ENCODE measurements around the gene OSR1. TPM values are rescaled to one million over a fixed set of nuclear protein-coding genes. Genes with fewer than 3 reads are reported as not detected.
A peak's percentile ranks its signal among the peaks of the same experiment; 100 is the strongest.

Gene OSR1
- total and polyA plus RNA-seq, 9 of the 15 experiments (the other 6 are each of a cell fraction or from before 2014, with no cell fraction given) = not detected

GRCh38 chr2:19347619-19348562, 10.5 kb downstream of the OSR1 start (continued):
- TF ChIP-seq KDM2B (CRISPR knock-in tag; IDR thresholded peaks at IDR 0.05) (peak; percentile 73; the same call in 1 of the 2 replicates), BRF1 (IDR thresholded peaks at IDR 0.05; ENCODE audit: borderline replicate concordance, extremely low read depth, insufficient read length) (no peak), TAL1 (IDR thresholded peaks at IDR 0.05) (no peak), EZH2 (IDR thresholded peaks at IDR 0.05; ENCODE audit: borderline replicate concordance, low read depth, low read length) (no peak), ZNF41 (CRISPR knock-in tag; conservative IDR thresholded peaks at IDR 0.05) (no peak), PHTF2 (CRISPR knock-in tag; IDR thresholded peaks at IDR 0.05) (no peak), XRCC5 (IDR thresholded peaks at IDR 0.05; ENCODE audit: low read depth, low read length) (peak; percentile 51; the same call in 1 of the 2 replicates), SP1 (CRISPR knock-in tag; IDR thresholded peaks at IDR 0.05) (peak; percentile 91), MCM3 (IDR thresholded peaks at IDR 0.05) (no peak), POLR2G (IDR thresholded peaks at IDR 0.05; ENCODE audit: low read depth, low read length) (peak; percentile 97), SNRNP70 (optimal IDR thresholded peaks at IDR 0.05; ENCODE audit: low read depth, low read length) (no peak)
- TF ChIP-seq, protein P1, sequence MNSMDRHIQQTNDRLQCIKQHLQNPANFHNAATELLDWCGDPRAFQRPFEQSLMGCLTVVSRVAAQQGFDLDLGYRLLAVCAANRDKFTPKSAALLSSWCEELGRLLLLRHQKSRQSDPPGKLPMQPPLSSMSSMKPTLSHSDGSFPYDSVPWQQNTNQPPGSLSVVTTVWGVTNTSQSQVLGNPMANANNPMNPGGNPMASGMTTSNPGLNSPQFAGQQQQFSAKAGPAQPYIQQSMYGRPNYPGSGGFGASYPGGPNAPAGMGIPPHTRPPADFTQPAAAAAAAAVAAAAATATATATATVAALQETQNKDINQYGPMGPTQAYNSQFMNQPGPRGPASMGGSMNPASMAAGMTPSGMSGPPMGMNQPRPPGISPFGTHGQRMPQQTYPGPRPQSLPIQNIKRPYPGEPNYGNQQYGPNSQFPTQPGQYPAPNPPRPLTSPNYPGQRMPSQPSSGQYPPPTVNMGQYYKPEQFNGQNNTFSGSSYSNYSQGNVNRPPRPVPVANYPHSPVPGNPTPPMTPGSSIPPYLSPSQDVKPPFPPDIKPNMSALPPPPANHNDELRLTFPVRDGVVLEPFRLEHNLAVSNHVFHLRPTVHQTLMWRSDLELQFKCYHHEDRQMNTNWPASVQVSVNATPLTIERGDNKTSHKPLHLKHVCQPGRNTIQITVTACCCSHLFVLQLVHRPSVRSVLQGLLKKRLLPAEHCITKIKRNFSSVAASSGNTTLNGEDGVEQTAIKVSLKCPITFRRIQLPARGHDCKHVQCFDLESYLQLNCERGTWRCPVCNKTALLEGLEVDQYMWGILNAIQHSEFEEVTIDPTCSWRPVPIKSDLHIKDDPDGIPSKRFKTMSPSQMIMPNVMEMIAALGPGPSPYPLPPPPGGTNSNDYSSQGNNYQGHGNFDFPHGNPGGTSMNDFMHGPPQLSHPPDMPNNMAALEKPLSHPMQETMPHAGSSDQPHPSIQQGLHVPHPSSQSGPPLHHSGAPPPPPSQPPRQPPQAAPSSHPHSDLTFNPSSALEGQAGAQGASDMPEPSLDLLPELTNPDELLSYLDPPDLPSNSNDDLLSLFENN (IDR thresholded peaks at IDR 0.05; ENCODE audit: low read depth in 2 of 2, low read length in 2 of 2) = 0 out of 4 replicates have a peak, but pooled peaks of 1 of the 2 experiments have one; percentile 32
